HepG2 (cell line): ENCODE data around the gene PNP. TPM values are rescaled to one million over a fixed set of nuclear protein-coding genes. Genes with fewer than 3 reads are reported as not detected.

ENCODE experiments used
- HNF4G ChIP-seq, 2 experiments: sonication (generic) in 1 of 2; formaldehyde crosslinking in 1 of 2; IDR thresholded peaks; 2 replicates each; pipeline versions ENCODE4 v1.4.0 to v1.6.1; 2011 to 2020; ENCODE audit warnings: borderline replicate concordance in 2 of 2, low read depth in 2 of 2, mild to moderate bottlenecking in 2 of 2, low read length in 1 of 2, missing genetic modification reagents in 1 of 2, moderate library complexity in 1 of 2
- HNRNPH1 ChIP-seq: fragments of 200-400 bp; formaldehyde crosslinking; optimal IDR thresholded peaks from 2 replicates; pipeline ENCODE3; 2017; ENCODE audit warnings: mild to moderate bottlenecking, low read depth, low read length
- HOXA7 ChIP-seq: sonication (generic); formaldehyde crosslinking; IDR thresholded peaks from 2 replicates; pipeline ENCODE4 v1.8.1; 2022; ENCODE audit warnings: mild to moderate bottlenecking, missing genetic modification reagents, moderate library complexity
- ISL2 ChIP-seq: sonication (generic); formaldehyde crosslinking; IDR thresholded peaks from 2 replicates; pipeline ENCODE4 v1.5.0; 2020; ENCODE audit warnings: missing genetic modification reagents
- LCORL ChIP-seq, 2 experiments: fragments of 450-650 bp in 1 of 2; sonication (generic) in 1 of 2; formaldehyde crosslinking in 1 of 2; IDR thresholded peaks; 2 replicates each; pipeline versions ENCODE4 v1.5.0 to v1.6.1; 2017 to 2020; ENCODE audit warnings: antibody characterized with exemption in 1 of 2, missing genetic modification reagents in 1 of 2
- MXI1 ChIP-seq: IDR thresholded peaks from 3 replicates; pipeline ENCODE4 v1.6.1; 2012; ENCODE audit warnings: low read depth, low read length, inconsistent platforms, borderline replicate concordance
- SRSF9 ChIP-seq: fragments of 200-400 bp; formaldehyde crosslinking; IDR thresholded peaks from 2 replicates; pipeline ENCODE4 v1.6.1; 2018; ENCODE audit warnings: borderline replicate concordance, mild to moderate bottlenecking, low read depth, low read length; ENCODE audit not compliant: insufficient read depth, poor library complexity, severe bottlenecking
- ZNF577 ChIP-seq: sonication (generic); formaldehyde crosslinking; IDR thresholded peaks from 2 replicates; pipeline ENCODE4 v1.4.0; 2020; ENCODE audit warnings: mild to moderate bottlenecking, low read depth, missing genetic modification reagents, borderline replicate concordance
- ZNF616 ChIP-seq: sonication (generic); formaldehyde crosslinking; IDR thresholded peaks from 2 replicates; pipeline ENCODE4 v1.5.0; 2020; ENCODE audit warnings: low read depth, mild to moderate bottlenecking, missing genetic modification reagents
- polyA plus RNA-seq, 8 experiments: library from polyadenylated mRNA; depleted of rRNA in 3 of 8; stranded (reverse) in 7 of 8; unstranded in 1 of 8; fragments of >200 nt; fragmentation: Illumina TruSeq in 4 of 8; extraction: Trizol in 4 of 8; gene quantifications; 2 replicates each; pipeline versions ENCODE4 v1.2.1 to v1.2.3, GENCODE V29; 2011 to 2016; ENCODE audit warnings: low read depth in 4 of 8, missing spikeins in 1 of 8, mixed read lengths in 1 of 8; ENCODE audit not compliant: insufficient read depth in 1 of 8
- total RNA-seq, 5 experiments: library from RNA; depleted of rRNA; stranded (reverse); fragments of >200 nt; fragmentation: Illumina TruSeq; extraction: Trizol; gene quantifications; 2 replicates each; pipeline ENCODE4 v1.2.3, GENCODE V29; 2016; ENCODE audit warnings: low read depth in 1 of 5
- TF ChIP-seq, protein P1 (sequence below): sonication (generic); formaldehyde crosslinking; IDR thresholded peaks from 2 replicates; pipeline ENCODE4 v1.4.0; 2020; ENCODE audit warnings: missing genetic modification reagents, borderline replicate concordance
- TF ChIP-seq, protein P2 (sequence below): sonication (generic); formaldehyde crosslinking; IDR thresholded peaks from 2 replicates; pipeline ENCODE4 v1.8.0; 2022; ENCODE audit warnings: missing genetic modification reagents, mild to moderate bottlenecking, borderline replicate concordance
- TF ChIP-seq, protein P3 (sequence below): sonication (generic); formaldehyde crosslinking; IDR thresholded peaks from 2 replicates; pipeline ENCODE4 v1.8.1; 2022; ENCODE audit warnings: mild to moderate bottlenecking, missing genetic modification reagents
- TF ChIP-seq, protein P4 (sequence below): sonication (generic); formaldehyde crosslinking; IDR thresholded peaks from 2 replicates; pipeline ENCODE4 v1.4.0; 2020; ENCODE audit warnings: missing genetic modification reagents
- TF ChIP-seq, protein P5 (sequence below): sonication (generic); formaldehyde crosslinking; conservative IDR thresholded peaks from 2 replicates; pipeline ENCODE4 v1.8.0; 2022; ENCODE audit warnings: missing genetic modification reagents
- TF ChIP-seq, protein P6 (sequence below): sonication (generic); formaldehyde crosslinking; IDR thresholded peaks from 2 replicates; pipeline ENCODE4 v1.5.1; 2020; ENCODE audit warnings: mild to moderate bottlenecking, missing genetic modification reagents, moderate library complexity

PNP gene
- total and polyA plus RNA-seq, 2 of the 13 experiments (the other 11 are each of a cell fraction or from before 2014, with no cell fraction given), result 45.4 to 74.8 TPM

DNA sequence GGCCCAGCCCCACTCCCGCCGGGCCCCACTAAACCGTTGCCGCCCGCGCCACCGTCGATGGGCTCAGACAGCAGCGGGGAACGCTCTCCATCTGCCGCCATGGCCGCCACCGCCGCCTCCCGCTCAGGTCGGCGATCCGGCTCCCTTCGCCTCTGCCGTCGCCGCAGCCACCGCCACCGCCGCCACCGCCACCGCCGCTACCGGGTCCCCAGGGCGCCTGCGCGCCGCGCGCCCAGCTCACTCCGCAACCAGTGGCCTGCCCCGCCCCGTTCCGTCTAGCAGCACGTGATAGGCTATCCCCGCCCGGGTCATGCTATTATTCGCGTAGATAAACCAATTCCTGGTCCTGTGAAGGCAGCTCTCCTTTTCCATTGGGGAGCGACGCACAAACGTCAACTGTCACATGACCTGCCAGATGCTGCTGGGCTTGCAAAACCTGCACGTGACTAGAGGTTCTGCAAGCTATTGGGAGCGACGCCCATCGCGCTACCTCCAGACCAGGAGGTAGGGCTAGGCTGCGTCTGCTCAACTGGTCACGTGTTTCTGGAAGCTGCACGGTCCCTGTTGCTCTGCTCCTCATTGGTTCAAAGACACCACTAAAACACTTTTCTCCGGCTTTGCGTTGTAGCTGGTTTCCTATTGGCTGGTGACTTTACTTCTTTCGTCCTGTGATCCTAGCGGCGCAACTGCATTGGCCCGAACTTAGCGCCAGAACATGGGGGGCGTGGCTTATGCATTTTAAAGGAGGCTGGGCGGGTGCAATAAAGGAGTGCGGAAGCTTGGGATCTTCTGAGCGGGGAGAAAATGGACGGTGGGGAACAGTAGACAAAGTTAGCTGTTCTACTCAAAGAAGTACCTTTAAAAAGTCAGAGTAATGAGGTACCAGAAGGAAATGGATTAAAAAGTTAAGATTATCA lies 7.7 kb upstream of the PNP start, which contains the start of gene PIP4P1 (continued):
- TF ChIP-seq, protein P1, sequence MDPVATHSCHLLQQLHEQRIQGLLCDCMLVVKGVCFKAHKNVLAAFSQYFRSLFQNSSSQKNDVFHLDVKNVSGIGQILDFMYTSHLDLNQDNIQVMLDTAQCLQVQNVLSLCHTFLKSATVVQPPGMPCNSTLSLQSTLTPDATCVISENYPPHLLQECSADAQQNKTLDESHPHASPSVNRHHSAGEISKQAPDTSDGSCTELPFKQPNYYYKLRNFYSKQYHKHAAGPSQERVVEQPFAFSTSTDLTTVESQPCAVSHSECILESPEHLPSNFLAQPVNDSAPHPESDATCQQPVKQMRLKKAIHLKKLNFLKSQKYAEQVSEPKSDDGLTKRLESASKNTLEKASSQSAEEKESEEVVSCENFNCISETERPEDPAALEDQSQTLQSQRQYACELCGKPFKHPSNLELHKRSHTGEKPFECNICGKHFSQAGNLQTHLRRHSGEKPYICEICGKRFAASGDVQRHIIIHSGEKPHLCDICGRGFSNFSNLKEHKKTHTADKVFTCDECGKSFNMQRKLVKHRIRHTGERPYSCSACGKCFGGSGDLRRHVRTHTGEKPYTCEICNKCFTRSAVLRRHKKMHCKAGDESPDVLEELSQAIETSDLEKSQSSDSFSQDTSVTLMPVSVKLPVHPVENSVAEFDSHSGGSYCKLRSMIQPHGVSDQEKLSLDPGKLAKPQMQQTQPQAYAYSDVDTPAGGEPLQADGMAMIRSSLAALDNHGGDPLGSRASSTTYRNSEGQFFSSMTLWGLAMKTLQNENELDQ (CRISPR knock-in tag), result no peak
- TF ChIP-seq, protein P2, sequence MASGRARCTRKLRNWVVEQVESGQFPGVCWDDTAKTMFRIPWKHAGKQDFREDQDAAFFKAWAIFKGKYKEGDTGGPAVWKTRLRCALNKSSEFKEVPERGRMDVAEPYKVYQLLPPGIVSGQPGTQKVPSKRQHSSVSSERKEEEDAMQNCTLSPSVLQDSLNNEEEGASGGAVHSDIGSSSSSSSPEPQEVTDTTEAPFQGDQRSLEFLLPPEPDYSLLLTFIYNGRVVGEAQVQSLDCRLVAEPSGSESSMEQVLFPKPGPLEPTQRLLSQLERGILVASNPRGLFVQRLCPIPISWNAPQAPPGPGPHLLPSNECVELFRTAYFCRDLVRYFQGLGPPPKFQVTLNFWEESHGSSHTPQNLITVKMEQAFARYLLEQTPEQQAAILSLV (CRISPR knock-in tag), result peak; percentile 88
- TF ChIP-seq, protein P3, sequence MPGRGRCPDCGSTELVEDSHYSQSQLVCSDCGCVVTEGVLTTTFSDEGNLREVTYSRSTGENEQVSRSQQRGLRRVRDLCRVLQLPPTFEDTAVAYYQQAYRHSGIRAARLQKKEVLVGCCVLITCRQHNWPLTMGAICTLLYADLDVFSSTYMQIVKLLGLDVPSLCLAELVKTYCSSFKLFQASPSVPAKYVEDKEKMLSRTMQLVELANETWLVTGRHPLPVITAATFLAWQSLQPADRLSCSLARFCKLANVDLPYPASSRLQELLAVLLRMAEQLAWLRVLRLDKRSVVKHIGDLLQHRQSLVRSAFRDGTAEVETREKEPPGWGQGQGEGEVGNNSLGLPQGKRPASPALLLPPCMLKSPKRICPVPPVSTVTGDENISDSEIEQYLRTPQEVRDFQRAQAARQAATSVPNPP (CRISPR knock-in tag), result peak; percentile 93
- TF ChIP-seq ZNF577 (CRISPR knock-in tag) (0 out of 2 replicates have a peak, but pooled peaks have one; percentile 50), MXI1 (peak; percentile 74; the same call in 1 of the 3 replicates), LCORL (IDR thresholded peaks at IDR 0.05) (0 out of 2 replicates have a peak, but pooled peaks have one; percentile 55), LCORL (CRISPR knock-in tag; IDR thresholded peaks at IDR 0.05) (no peak; the same call in 1 of the 2 replicates), HNRNPH1 (no peak), SRSF9 (no peak), ZNF616 (CRISPR knock-in tag) (peak; percentile 93), HOXA7 (CRISPR knock-in tag) (no peak), HNF4G (IDR thresholded peaks at IDR 0.05; ENCODE audit: borderline replicate concordance, low read depth, low read length) (peak; percentile 8; the same call in 1 of the 2 replicates), HNF4G (CRISPR knock-in tag; IDR thresholded peaks at IDR 0.05; ENCODE audit: borderline replicate concordance, low read depth) (no peak), ISL2 (CRISPR knock-in tag) (no peak; the same call in 1 of the 2 replicates)
- TF ChIP-seq, protein P4, sequence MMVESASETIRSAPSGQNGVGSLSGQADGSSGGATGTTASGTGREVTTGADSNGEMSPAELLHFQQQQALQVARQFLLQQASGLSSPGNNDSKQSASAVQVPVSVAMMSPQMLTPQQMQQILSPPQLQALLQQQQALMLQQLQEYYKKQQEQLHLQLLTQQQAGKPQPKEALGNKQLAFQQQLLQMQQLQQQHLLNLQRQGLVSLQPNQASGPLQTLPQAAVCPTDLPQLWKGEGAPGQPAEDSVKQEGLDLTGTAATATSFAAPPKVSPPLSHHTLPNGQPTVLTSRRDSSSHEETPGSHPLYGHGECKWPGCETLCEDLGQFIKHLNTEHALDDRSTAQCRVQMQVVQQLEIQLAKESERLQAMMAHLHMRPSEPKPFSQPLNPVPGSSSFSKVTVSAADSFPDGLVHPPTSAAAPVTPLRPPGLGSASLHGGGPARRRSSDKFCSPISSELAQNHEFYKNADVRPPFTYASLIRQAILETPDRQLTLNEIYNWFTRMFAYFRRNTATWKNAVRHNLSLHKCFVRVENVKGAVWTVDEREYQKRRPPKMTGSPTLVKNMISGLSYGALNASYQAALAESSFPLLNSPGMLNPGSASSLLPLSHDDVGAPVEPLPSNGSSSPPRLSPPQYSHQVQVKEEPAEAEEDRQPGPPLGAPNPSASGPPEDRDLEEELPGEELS (CRISPR knock-in tag), result peak; percentile 78
- TF ChIP-seq, protein P5, sequence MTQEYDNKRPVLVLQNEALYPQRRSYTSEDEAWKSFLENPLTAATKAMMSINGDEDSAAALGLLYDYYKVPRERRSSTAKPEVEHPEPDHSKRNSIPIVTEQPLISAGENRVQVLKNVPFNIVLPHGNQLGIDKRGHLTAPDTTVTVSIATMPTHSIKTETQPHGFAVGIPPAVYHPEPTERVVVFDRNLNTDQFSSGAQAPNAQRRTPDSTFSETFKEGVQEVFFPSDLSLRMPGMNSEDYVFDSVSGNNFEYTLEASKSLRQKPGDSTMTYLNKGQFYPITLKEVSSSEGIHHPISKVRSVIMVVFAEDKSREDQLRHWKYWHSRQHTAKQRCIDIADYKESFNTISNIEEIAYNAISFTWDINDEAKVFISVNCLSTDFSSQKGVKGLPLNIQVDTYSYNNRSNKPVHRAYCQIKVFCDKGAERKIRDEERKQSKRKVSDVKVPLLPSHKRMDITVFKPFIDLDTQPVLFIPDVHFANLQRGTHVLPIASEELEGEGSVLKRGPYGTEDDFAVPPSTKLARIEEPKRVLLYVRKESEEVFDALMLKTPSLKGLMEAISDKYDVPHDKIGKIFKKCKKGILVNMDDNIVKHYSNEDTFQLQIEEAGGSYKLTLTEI (CRISPR knock-in tag), result no peak; the same call in 1 of the 2 replicates
- TF ChIP-seq, protein P6, sequence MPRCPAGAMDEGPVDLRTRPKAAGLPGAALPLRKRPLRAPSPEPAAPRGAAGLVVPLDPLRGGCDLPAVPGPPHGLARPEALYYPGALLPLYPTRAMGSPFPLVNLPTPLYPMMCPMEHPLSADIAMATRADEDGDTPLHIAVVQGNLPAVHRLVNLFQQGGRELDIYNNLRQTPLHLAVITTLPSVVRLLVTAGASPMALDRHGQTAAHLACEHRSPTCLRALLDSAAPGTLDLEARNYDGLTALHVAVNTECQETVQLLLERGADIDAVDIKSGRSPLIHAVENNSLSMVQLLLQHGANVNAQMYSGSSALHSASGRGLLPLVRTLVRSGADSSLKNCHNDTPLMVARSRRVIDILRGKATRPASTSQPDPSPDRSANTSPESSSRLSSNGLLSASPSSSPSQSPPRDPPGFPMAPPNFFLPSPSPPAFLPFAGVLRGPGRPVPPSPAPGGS (CRISPR knock-in tag), result peak; percentile 97; the same call in 1 of the 2 replicates
